HEK293T (cell line): ENCODE measurements around the gene GRIA2.

Experiments
- CTCF ChIA-PET: fragments of 350-600 bp; formaldehyde crosslinking; extraction: SDS; loops from one replicate; lab custom pipeline; 2021; ENCODE audit warnings: antibody characterized with exemption, inconsistent platforms; lab: Yijun Ruan, JAX
- POLR2A ChIA-PET: fragments of 350-600 bp; formaldehyde crosslinking; extraction: SDS; loops from one replicate; lab custom pipeline; 2020; ENCODE audit warnings: antibody characterized with exemption, inconsistent platforms; lab: Yijun Ruan, JAX
- DNase-seq: peaks from one replicate; pipeline ENCODE4 v3.0.0; 2012; ENCODE audit warnings: mixed read lengths; ENCODE audit errors: extremely low spot score
- ARNT ChIP-seq: fragments of 450-650 bp; IDR thresholded peaks from 2 replicates; pipeline ENCODE4 v1.6.1; 2017; ENCODE audit warnings: mild to moderate bottlenecking
- BHLHE40 ChIP-seq: fragments of 450-650 bp; IDR thresholded peaks from 2 replicates; pipeline ENCODE4 v1.6.1; 2016; ENCODE audit warnings: mild to moderate bottlenecking, moderate library complexity, borderline replicate concordance
- CTBP1 ChIP-seq: fragments of 450-650 bp; IDR thresholded peaks from 2 replicates; pipeline ENCODE4 v1.6.1; 2016; ENCODE audit warnings: borderline replicate concordance
- ELF4 ChIP-seq: fragments of 450-650 bp; IDR thresholded peaks from 2 replicates; pipeline ENCODE4 v1.6.1; 2017; ENCODE audit warnings: antibody characterized with exemption
- FOXA1 ChIP-seq: fragments of 450-650 bp; IDR thresholded peaks from 2 replicates; pipeline ENCODE4 v1.6.1; 2016; ENCODE audit warnings: mild to moderate bottlenecking
- FOXK2 ChIP-seq: fragments of 450-650 bp; IDR thresholded peaks from 2 replicates; pipeline ENCODE4 v1.6.1; 2016; ENCODE audit warnings: mild to moderate bottlenecking
- FOXM1 ChIP-seq: fragments of 450-650 bp; IDR thresholded peaks from 2 replicates; pipeline ENCODE4 v1.6.1; 2017; ENCODE audit warnings: mild to moderate bottlenecking, borderline replicate concordance
- HDGF ChIP-seq: fragments of 450-650 bp; IDR thresholded peaks from 2 replicates; pipeline ENCODE4 v1.6.1; 2017; ENCODE audit warnings: antibody characterized with exemption, borderline replicate concordance
- L3MBTL2 ChIP-seq: fragments of 450-650 bp; conservative IDR thresholded peaks from 2 replicates; pipeline ENCODE4 v1.6.1; 2016; ENCODE audit warnings: mild to moderate bottlenecking
- LEF1 ChIP-seq: fragments of 450-650 bp; IDR thresholded peaks from 2 replicates; pipeline ENCODE4 v1.6.1; 2017; ENCODE audit warnings: mild to moderate bottlenecking, borderline replicate concordance
- NFRKB ChIP-seq: fragments of 450-650 bp; IDR thresholded peaks from 2 replicates; pipeline ENCODE4 v1.6.1; 2016; ENCODE audit warnings: mild to moderate bottlenecking, moderate library complexity
- PKNOX1 ChIP-seq: fragments of 450-650 bp; IDR thresholded peaks from 2 replicates; pipeline ENCODE4 v1.6.1; 2016
- SP1 ChIP-seq: fragments of 450-650 bp; IDR thresholded peaks from 2 replicates; pipeline ENCODE4 v1.6.1; 2017
- SUZ12 ChIP-seq: fragments of 450-650 bp; IDR thresholded peaks from 2 replicates; pipeline ENCODE4 v1.6.1; 2016; ENCODE audit warnings: mild to moderate bottlenecking
- TARDBP ChIP-seq: fragments of 450-650 bp; IDR thresholded peaks from 2 replicates; pipeline ENCODE4 v1.6.1; 2016
- ZNF384 ChIP-seq: fragments of 450-650 bp; IDR thresholded peaks from 2 replicates; pipeline ENCODE4 v1.6.1; 2016

The GRIA2 gene

GRCh38 chr4:157270108-157270507 is 49.6 kb downstream of the GRIA2 start:
- POLR2A ChIA-PET = no interaction called here
- no peak for TF ChIP-seq SUZ12
- no peak for TF ChIP-seq SP1
- TF ChIP-seq CTBP1 = no peak
- CTCF ChIA-PET = no interaction called here
- no peak for DNase-seq

DNA sequence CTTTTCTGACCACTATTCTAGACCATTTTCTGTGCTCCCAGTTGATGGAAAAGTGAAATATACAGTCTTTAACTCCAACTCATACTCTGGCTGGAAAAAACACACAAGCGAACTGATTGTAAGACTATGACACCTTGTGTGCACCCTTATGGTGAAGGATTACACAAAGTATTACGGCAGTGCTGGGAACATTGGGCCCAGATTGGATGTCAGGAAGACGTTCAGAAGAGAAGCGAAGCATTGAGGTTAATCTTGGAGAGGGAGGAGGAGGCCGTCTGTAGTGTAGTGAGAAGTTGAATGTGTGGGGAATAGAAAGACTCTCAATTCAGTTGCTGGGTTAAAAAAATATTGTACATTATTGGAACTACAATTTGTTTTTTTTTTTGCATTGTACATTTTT is 50.0 kb downstream of the GRIA2 start:
- ChIA-PET CTCF (no interaction called here), POLR2A (no interaction called here)
- no peak for TF ChIP-seq FOXK2
- TF ChIP-seq LEF1 = no peak
- no peak for TF ChIP-seq ELF4
- TF ChIP-seq SUZ12 = no peak
- no peak for TF ChIP-seq NFRKB
- TF ChIP-seq L3MBTL2 = no peak
- DNase-seq = no peak

DNA sequence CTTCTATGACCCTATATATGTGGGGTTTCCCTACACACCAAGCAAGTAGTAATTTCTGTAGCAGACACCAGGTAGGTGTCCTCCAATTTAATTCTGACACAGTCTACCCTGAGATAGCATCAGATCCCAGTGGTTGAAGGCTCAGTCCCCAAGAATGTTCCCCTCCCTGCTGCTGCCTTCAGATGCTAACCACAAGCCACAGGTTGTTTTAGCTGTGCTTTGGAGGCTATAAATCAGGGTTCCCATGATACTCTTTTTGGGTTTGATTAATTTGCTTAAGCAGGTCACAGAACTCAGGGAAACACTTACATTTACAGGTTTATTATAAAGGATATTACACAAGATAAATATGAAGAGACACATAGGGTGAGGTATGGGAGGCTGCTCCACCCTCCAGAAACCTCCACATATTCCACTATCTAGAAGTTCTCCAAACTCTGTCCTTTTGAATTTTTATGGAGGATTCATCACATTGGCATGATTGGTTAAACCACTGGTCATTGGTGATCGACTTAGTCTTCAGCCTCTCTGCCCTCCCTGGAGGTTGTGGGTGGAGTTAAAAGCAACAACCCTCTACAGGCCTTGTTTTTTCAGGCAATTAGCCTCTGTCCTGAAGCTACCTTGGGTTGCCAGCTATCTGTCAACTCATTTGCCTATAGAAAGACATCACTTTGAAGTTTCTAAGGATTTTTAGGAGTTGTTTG is 50.8 kb downstream of the GRIA2 start:
- no peak for DNase-seq
- ChIA-PET POLR2A (no interaction called here), CTCF (no interaction called here)
- no peak for TF ChIP-seq L3MBTL2
- TF ChIP-seq FOXA1 = no peak
- no peak for TF ChIP-seq TARDBP
- no peak for TF ChIP-seq SP1
- TF ChIP-seq FOXK2 = no peak
- TF ChIP-seq CTBP1 = no peak
- no peak for TF ChIP-seq NFRKB
- TF ChIP-seq FOXM1 = no peak
- TF ChIP-seq HDGF = no peak
- no peak for TF ChIP-seq LEF1
- no peak for TF ChIP-seq ZNF384
- no peak for TF ChIP-seq ARNT
- TF ChIP-seq ELF4 = no peak

- DNase-seq = no peak
- ChIA-PET POLR2A (no interaction called here), CTCF (no interaction called here)
- no peak for TF ChIP-seq HDGF
- TF ChIP-seq PKNOX1 = no peak
- TF ChIP-seq FOXM1 = no peak
- no peak for TF ChIP-seq SP1
Observed at GRCh38 chr4:157280673-157281072, 60.1 kb downstream of the GRIA2 start.

GRCh38 chr4:157282019-157282418 is 61.5 kb downstream of the GRIA2 start:
- ChIA-PET CTCF (no interaction called here), POLR2A (no interaction called here)
- TF ChIP-seq ARNT (no peak), NFRKB (no peak), FOXM1 (no peak), TARDBP (no peak), ZNF384 (no peak), ELF4 (no peak), FOXA1 (no peak), BHLHE40 (no peak), L3MBTL2 (no peak), LEF1 (no peak), SUZ12 (no peak), HDGF (no peak), CTBP1 (no peak), FOXK2 (no peak), SP1 (no peak), PKNOX1 (no peak)
- DNase-seq = no peak

DNA sequence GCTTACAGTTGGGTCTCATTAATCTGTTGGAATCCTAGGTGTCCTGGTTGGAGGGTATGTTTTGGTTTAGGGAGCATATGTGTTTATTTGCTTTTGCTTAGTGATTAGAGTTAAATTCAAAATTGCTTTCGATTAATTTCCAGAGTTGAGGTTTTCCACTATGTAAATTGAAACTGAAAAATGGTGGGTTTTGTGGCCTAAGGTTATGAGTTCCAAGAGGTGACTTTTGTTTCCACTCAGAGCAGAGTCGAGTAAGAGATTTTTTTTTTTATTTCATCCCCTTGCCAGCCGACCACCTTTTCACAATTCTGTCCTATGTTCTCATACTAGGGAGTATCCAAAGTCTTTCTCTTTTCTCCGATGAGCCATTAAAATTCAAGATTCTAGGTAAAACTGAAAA is 66.9 kb downstream of the GRIA2 start:
- no peak for DNase-seq
- ChIA-PET CTCF (no interaction called here), POLR2A (no interaction called here)
- TF ChIP-seq FOXA1 = no peak
- TF ChIP-seq CTBP1 = no peak
- no peak for TF ChIP-seq HDGF
- TF ChIP-seq LEF1 = no peak
- TF ChIP-seq TARDBP = no peak
- no peak for TF ChIP-seq NFRKB
- no peak for TF ChIP-seq ZNF384
- TF ChIP-seq FOXK2 = no peak
- TF ChIP-seq SP1 = no peak
- TF ChIP-seq ARNT = no peak
- TF ChIP-seq FOXM1 = no peak
- no peak for TF ChIP-seq ELF4
- no peak for TF ChIP-seq L3MBTL2

- POLR2A ChIA-PET = no interaction called here
- CTCF ChIA-PET = no interaction called here
- TF ChIP-seq L3MBTL2 (no peak), BHLHE40 (no peak), LEF1 (no peak), HDGF (no peak), SUZ12 (no peak), NFRKB (no peak), SP1 (no peak), ZNF384 (no peak), FOXA1 (no peak), FOXM1 (no peak), TARDBP (no peak), ELF4 (no peak), FOXK2 (no peak), ARNT (no peak), CTBP1 (no peak)
Observed at GRCh38 chr4:157290622-157291021, 70.1 kb downstream of the GRIA2 start.

More at GRCh38 chr4:157290622-157291021, 70.1 kb downstream of the GRIA2 start:
- DNase-seq = no peak
